Activated CD4-positive, alpha-beta T cell treated with anti-CD3 and anti-CD28 coated beads, Interleukin-2, amount 10 ng/mL, durations not matched to agents 7 days and 5 days (primary cell): ENCODE measurements around the gene LRRFIP2. TPM values are rescaled to one million over a fixed set of nuclear protein-coding genes. Genes with fewer than 3 reads are reported as not detected.
"Not testable (repeated sequence)": the region's sequence is repeated elsewhere in the genome, so short reads cannot be mapped to it uniquely, and the experiment has no call there.

Experiments
- CTCF ChIA-PET: fragments of 350-600 bp; sonication (Branson Sonifier 250); formaldehyde crosslinking; loops from one replicate; lab custom pipeline; 2021; ENCODE audit warnings: antibody characterized with exemption; lab: Charles Lee
- POLR2A ChIA-PET: fragments of 350-600 bp; sonication (Branson Sonifier 250); formaldehyde crosslinking; loops from one replicate; lab custom pipeline; 2021; ENCODE audit warnings: antibody characterized with exemption; lab: Charles Lee
- DNase-seq: peaks from one replicate; pipeline ENCODE4 v3.0.0-alpha.2; 2020
- H3K27ac Mint-ChIP-seq: one replicate; pipeline ENCODE4 v1.8.0; 2021; ENCODE audit warnings: mild to moderate bottlenecking, moderate library complexity, mixed read lengths
- H3K27me3 Mint-ChIP-seq: one replicate; pipeline ENCODE4 v1.8.0; 2021; ENCODE audit warnings: mixed read lengths
- H3K36me3 Mint-ChIP-seq: one replicate; pipeline ENCODE4 v1.8.0; 2021; ENCODE audit warnings: low read depth, mixed read lengths
- H3K4me1 Mint-ChIP-seq: one replicate; pipeline ENCODE4 v1.8.0; 2021; ENCODE audit warnings: mixed read lengths
- H3K4me3 Mint-ChIP-seq: one replicate; pipeline ENCODE4 v1.8.0; 2021; ENCODE audit warnings: mild to moderate bottlenecking, moderate library complexity, mixed read lengths
- H3K9me3 Mint-ChIP-seq: one replicate; pipeline ENCODE4 v1.8.0; 2021; ENCODE audit warnings: mixed read lengths
- total RNA-seq, 2 experiments: library from RNA; stranded (reverse); gene quantifications; one replicate each; pipeline ENCODE4 v1.2.3, GENCODE V29; 2021

The LRRFIP2 gene
- total RNA-seq, 2 experiments from 2014 or later, result 27.1 to 30.1 TPM

GRCh38 chr3:37154668-37155314 is 19.6 kb downstream of the LRRFIP2 start:
- ChIA-PET POLR2A (no interaction called here), CTCF (interaction anchor here (0.6 kb wide), 1 partner anchor 67 kb away, joined by 4 read pairs; no protein-coding TSS in a partner anchor)
- DNase-seq, result no peak
- Mint-ChIP-seq H3K27me3 (no peaks in the 10 kb centered on the region), H3K27ac (no peak overlapping the region), H3K4me1 (peaks cover 20% of the 10 kb centered on the region), H3K4me3 (no peak overlapping the region), H3K36me3 (peaks cover 24% of the 10 kb centered on the region), H3K9me3 (no peaks in the 10 kb centered on the region)

GRCh38 chr3:37150621-37151020 is 23.8 kb downstream of the LRRFIP2 start:
- no peak for DNase-seq
- ChIA-PET POLR2A (no interaction called here), CTCF (no interaction called here)
- Mint-ChIP-seq H3K27me3 (no peaks in the 10 kb centered on the region), H3K4me1 (peaks cover 18% of the 10 kb centered on the region), H3K4me3 (no peak overlapping the region), H3K9me3 (no peaks in the 10 kb centered on the region), H3K27ac (no peak overlapping the region), H3K36me3 (peaks cover 31% of the 10 kb centered on the region)

GRCh38 chr3:37149257-37149656 is 25.1 kb downstream of the LRRFIP2 start:
- no peaks in the 10 kb centered on the region for H3K9me3 Mint-ChIP-seq
- no peak overlapping the region for H3K4me3 Mint-ChIP-seq
- ChIA-PET CTCF (no interaction called here), POLR2A (no interaction called here)
- H3K4me1 Mint-ChIP-seq, result peaks cover 5% of the 10 kb centered on the region
- H3K27ac Mint-ChIP-seq, result no peak overlapping the region
- no peaks in the 10 kb centered on the region for H3K27me3 Mint-ChIP-seq
- peaks cover 32% of the 10 kb centered on the region for H3K36me3 Mint-ChIP-seq
- DNase-seq, result no peak

GRCh38 chr3:37148208-37148607 is 26.2 kb downstream of the LRRFIP2 start:
- peaks cover 28% of the 10 kb centered on the region for H3K36me3 Mint-ChIP-seq
- no peak for DNase-seq
- H3K9me3 Mint-ChIP-seq, result no peaks in the 10 kb centered on the region
- ChIA-PET POLR2A (no interaction called here), CTCF (interaction anchor here (0.6 kb wide), 1 partner anchor 56 kb away, joined by 5 read pairs; no protein-coding TSS in a partner anchor)
- H3K4me1 Mint-ChIP-seq, result no peaks in the 10 kb centered on the region
- H3K4me3 Mint-ChIP-seq, result no peak overlapping the region
- H3K27ac Mint-ChIP-seq, result no peak overlapping the region
- no peaks in the 10 kb centered on the region for H3K27me3 Mint-ChIP-seq

GRCh38 chr3:37147666-37148065 is 26.7 kb downstream of the LRRFIP2 start:
- Mint-ChIP-seq H3K9me3 (no peaks in the 10 kb centered on the region), H3K4me1 (no peaks in the 10 kb centered on the region), H3K4me3 (no peak overlapping the region), H3K27ac (no peak overlapping the region), H3K36me3 (peaks cover 32% of the 10 kb centered on the region), H3K27me3 (no peaks in the 10 kb centered on the region)
- ChIA-PET CTCF (interaction anchor here (0.6 kb wide), 1 partner anchor 55 kb away, joined by 5 read pairs; no protein-coding TSS in a partner anchor), POLR2A (no interaction called here)
- DNase-seq, result no peak

GRCh38 chr3:37146927-37147326 is 27.5 kb downstream of the LRRFIP2 start:
- peaks cover 34% of the 10 kb centered on the region for H3K36me3 Mint-ChIP-seq
- H3K4me1 Mint-ChIP-seq, H3K27ac Mint-ChIP-seq, H3K9me3 Mint-ChIP-seq, POLR2A ChIA-PET, H3K27me3 Mint-ChIP-seq, DNase-seq, H3K4me3 Mint-ChIP-seq: not testable (repeated sequence)
- CTCF ChIA-PET, result interaction anchor here (0.6 to 0.7 kb wide), 2 partner anchors 296 to 1595 kb away, joined by 3 read pairs; no protein-coding TSS in a partner anchor

- DNase-seq, result no peak
- H3K27ac Mint-ChIP-seq, result no peak overlapping the region
- H3K4me1 Mint-ChIP-seq, result no peaks in the 10 kb centered on the region
- peaks cover 34% of the 10 kb centered on the region for H3K36me3 Mint-ChIP-seq
- no peaks in the 10 kb centered on the region for H3K9me3 Mint-ChIP-seq
- no peaks in the 10 kb centered on the region for H3K27me3 Mint-ChIP-seq
- ChIA-PET CTCF (no interaction called here), POLR2A (no interaction called here)
- no peak overlapping the region for H3K4me3 Mint-ChIP-seq
These were observed 28.8 kb downstream of the LRRFIP2 start for GRCh38 chr3:37145611-37146010.

GRCh38 chr3:37144806-37145205 is 29.6 kb downstream of the LRRFIP2 start:
- ChIA-PET CTCF (interaction anchor here (0.6 kb wide), 1 partner anchor 17 kb away, joined by 4 read pairs; no protein-coding TSS in a partner anchor), POLR2A (no interaction called here)
- no peak overlapping the region for H3K27ac Mint-ChIP-seq
- no peak for DNase-seq
- H3K36me3 Mint-ChIP-seq, result peaks cover 34% of the 10 kb centered on the region
- no peaks in the 10 kb centered on the region for H3K9me3 Mint-ChIP-seq
- no peaks in the 10 kb centered on the region for H3K27me3 Mint-ChIP-seq
- no peaks in the 10 kb centered on the region for H3K4me1 Mint-ChIP-seq
- H3K4me3 Mint-ChIP-seq, result no peak overlapping the region

GRCh38 chr3:37143821-37144220 is 30.6 kb downstream of the LRRFIP2 start:
- Mint-ChIP-seq H3K9me3 (no peaks in the 10 kb centered on the region), H3K36me3 (peaks cover 34% of the 10 kb centered on the region), H3K4me1 (no peaks in the 10 kb centered on the region), H3K27me3 (no peaks in the 10 kb centered on the region), H3K4me3 (no peak overlapping the region), H3K27ac (no peak overlapping the region)
- no peak for DNase-seq
- CTCF ChIA-PET, result interaction anchor here (0.6 to 1.2 kb wide), 2 partner anchors 16 to 257 kb away, joined by 3 to 4 read pairs; no protein-coding TSS in a partner anchor
- POLR2A ChIA-PET, result no interaction called here

GRCh38 chr3:37141676-37142075 is 32.7 kb downstream of the LRRFIP2 start:
- no peak overlapping the region for H3K27ac Mint-ChIP-seq
- H3K4me1 Mint-ChIP-seq, result no peaks in the 10 kb centered on the region
- DNase-seq, result no peak
- peaks cover 23% of the 10 kb centered on the region for H3K36me3 Mint-ChIP-seq
- H3K4me3 Mint-ChIP-seq, result no peak overlapping the region
- H3K27me3 Mint-ChIP-seq, result no peaks in the 10 kb centered on the region
- ChIA-PET CTCF (interaction anchor here (1.2 to 1.5 kb wide), 2 partner anchors 11 to 39 kb away, joined by 3 read pairs; no protein-coding TSS in a partner anchor), POLR2A (no interaction called here)
- no peaks in the 10 kb centered on the region for H3K9me3 Mint-ChIP-seq

- Mint-ChIP-seq H3K4me1 (no peaks in the 10 kb centered on the region), H3K27me3 (no peaks in the 10 kb centered on the region), H3K9me3 (no peaks in the 10 kb centered on the region), H3K4me3 (no peak overlapping the region), H3K36me3 (peaks cover 18% of the 10 kb centered on the region), H3K27ac (no peak overlapping the region)
- DNase-seq, result no peak
- ChIA-PET POLR2A (no interaction called here), CTCF (interaction anchor here (1.2 to 1.5 kb wide), 2 partner anchors 10 to 39 kb away, joined by 3 read pairs; no protein-coding TSS in a partner anchor)
These were observed 33.4 kb downstream of the LRRFIP2 start for GRCh38 chr3:37140899-37141541.

- POLR2A ChIA-PET, result interaction anchor here (0.6 kb wide), 1 partner anchor 165 kb away, joined by 3 read pairs; no protein-coding TSS in a partner anchor
- no peaks in the 10 kb centered on the region for H3K9me3 Mint-ChIP-seq
- no peaks in the 10 kb centered on the region for H3K4me1 Mint-ChIP-seq
These were observed 34.8 kb downstream of the LRRFIP2 start for GRCh38 chr3:37139567-37140052.

GRCh38 chr3:37138816-37139215 is 35.6 kb downstream of the LRRFIP2 start:
- no peak overlapping the region for H3K27ac Mint-ChIP-seq
- no peaks in the 10 kb centered on the region for H3K9me3 Mint-ChIP-seq
- no peaks in the 10 kb centered on the region for H3K4me1 Mint-ChIP-seq
- ChIA-PET CTCF (no interaction called here), POLR2A (no interaction called here)
- H3K36me3 Mint-ChIP-seq, result peaks cover 11% of the 10 kb centered on the region
- DNase-seq, result no peak
- H3K27me3 Mint-ChIP-seq, result no peaks in the 10 kb centered on the region
- H3K4me3 Mint-ChIP-seq, result no peak overlapping the region

More at GRCh38 chr3:37139567-37140052, 34.8 kb downstream of the LRRFIP2 start:
- Mint-ChIP-seq H3K36me3 (peaks cover 17% of the 10 kb centered on the region), H3K27me3 (no peaks in the 10 kb centered on the region), H3K4me3 (no peak overlapping the region), H3K27ac (no peak overlapping the region)
- DNase-seq, result no peak
- CTCF ChIA-PET, result no interaction called here
